HCT116 (cell line): Measurements from ENCODE around the gene METTL24. TPM values are rescaled to one million over a fixed set of nuclear protein-coding genes. Genes with fewer than 3 reads are reported as not detected.

Source experiments
- ATAC-seq: fragments of 200-7000 bp; cut with Tn5 transposase; 2 replicates; pipeline ENCODE4 v1.9.1; 2020; ENCODE audit warnings: mild to moderate bottlenecking, moderate library complexity
- BruUV-seq: library from RNA; stranded (reverse); fragments of 400-500 nt; replicated peaks from 2 replicates; lab custom pipeline; 2021; lab: Mats Ljungman, UMichigan
- CTCF ChIA-PET: fragments of 300-600 bp; sonication (Branson Sonifier 250); formaldehyde crosslinking; loops from one replicate; lab custom pipeline; 2021; ENCODE audit warnings: antibody characterized with exemption; lab: Charles Lee
- POLR2A ChIA-PET: fragments of 300-600, 350-600 bp; sonication (Branson Sonifier 250); formaldehyde crosslinking; loops from one replicate; lab custom pipeline; 2021; ENCODE audit warnings: antibody characterized with exemption; lab: Charles Lee
- RAD21 ChIA-PET, 2 experiments: fragments of 300-600 bp; sonication (Branson Sonifier 250); formaldehyde crosslinking; loops; one replicate each; lab custom pipeline; 2023; ENCODE audit warnings: low total read pairs in 2 of 2; ENCODE audit not compliant: uncharacterized antibody in 2 of 2, unreplicated experiment in 2 of 2, low non-redundant PET in 1 of 2; lab: Charles Lee
- DNase-seq: peaks from one replicate; pipeline ENCODE4 v3.0.0-alpha.2; 2010; ENCODE audit warnings: low read depth, low spot score
- H2AFZ ChIP-seq: fragments of 200-600 bp; shearing (Covaris generic), sonication (generic); 2 replicates; pipeline ENCODE4 v1.6.1; 2017; ENCODE audit warnings: low read depth, mixed run types, mixed read lengths, antibody characterized with exemption, low read length; ENCODE audit not compliant: poor library complexity, severe bottlenecking
- H3K27ac ChIP-seq: 2 replicates; pipeline ENCODE4 v1.5.1; 2012; ENCODE audit warnings: low read depth, low read length
- H3K27me3 ChIP-seq: fragments of 200-600 bp; sonication (generic); 2 replicates; pipeline ENCODE4 v1.6.1; 2016; ENCODE audit warnings: mixed run types, low read length, mixed read lengths; ENCODE audit not compliant: insufficient read depth
- H3K36me3 ChIP-seq, 2 experiments: fragments of 200-500 bp in 1 of 2; fragments of 200-600 bp in 1 of 2; sonication (Bioruptor generic) in 1 of 2; sonication (generic) in 1 of 2; 2 replicates each; pipeline versions ENCODE4 v1.5.1 to v1.6.1; 2014 to 2016; ENCODE audit warnings: low read length in 2 of 2, inconsistent platforms in 1 of 2, mixed read lengths in 1 of 2, mixed run types in 1 of 2; ENCODE audit not compliant: insufficient read depth in 2 of 2, control insufficient read depth in 1 of 2
- H3K4me1 ChIP-seq, 2 experiments: fragments of 200-600 bp in 1 of 2; sonication (generic) in 1 of 2; 2 replicates each; pipeline versions ENCODE4 v1.5.1 to v1.6.1; 2012 to 2017; ENCODE audit warnings: low read length in 2 of 2, inconsistent platforms in 1 of 2, mild to moderate bottlenecking in 1 of 2, mixed read lengths in 1 of 2, mixed run types in 1 of 2, moderate library complexity in 1 of 2; ENCODE audit not compliant: insufficient read depth in 2 of 2, control insufficient read depth in 1 of 2
- H3K4me2 ChIP-seq: fragments of 200-600 bp; sonication (generic); 2 replicates; pipeline ENCODE4 v1.6.1; 2017; ENCODE audit warnings: mixed run types, low read length, mixed read lengths
- H3K4me3 ChIP-seq, 2 experiments: fragments of 200-600 bp in 1 of 2; sonication (generic) in 1 of 2; replicated peaks in 1 of 2; 2 replicates each; pipeline ENCODE4 v1.5.1; 2011 to 2016; ENCODE audit warnings: low read length in 2 of 2, control low read depth in 1 of 2, low read depth in 1 of 2, mild to moderate bottlenecking in 1 of 2, mixed read lengths in 1 of 2, mixed run types in 1 of 2
- H3K79me2 ChIP-seq: fragments of 200-600 bp; sonication (generic); 2 replicates; pipeline ENCODE4 v1.6.1; 2017; ENCODE audit warnings: mild to moderate bottlenecking, mixed run types, low read length, moderate library complexity, mixed read lengths; ENCODE audit not compliant: insufficient read depth
- H3K9ac ChIP-seq: fragments of 200-600 bp; sonication (generic); 2 replicates; pipeline ENCODE4 v1.6.1; 2016; ENCODE audit warnings: low read length, mixed read lengths
- H3K9me2 ChIP-seq: fragments of 200-600 bp; sonication (generic), shearing (Covaris generic); 2 replicates; pipeline ENCODE4 v1.6.1; 2017; ENCODE audit warnings: mixed run types, mild to moderate bottlenecking, moderate library complexity; ENCODE audit not compliant: insufficient read depth
- H3K9me3 ChIP-seq, 2 experiments: fragments of 200-500 bp in 1 of 2; fragments of 200-600 bp in 1 of 2; sonication (Bioruptor generic) in 1 of 2; sonication (generic) in 1 of 2; 2 replicates each; pipeline ENCODE4 v1.6.1; 2014 to 2017; ENCODE audit warnings: low read length in 2 of 2, mixed read lengths in 2 of 2, inconsistent platforms in 1 of 2, low read depth in 1 of 2, mild to moderate bottlenecking in 1 of 2, mixed run types in 1 of 2, moderate library complexity in 1 of 2; ENCODE audit not compliant: control insufficient read depth in 1 of 2, insufficient read depth in 1 of 2
- H4K20me1 ChIP-seq: fragments of 200-600 bp; sonication (generic), shearing (Covaris generic); 2 replicates; pipeline ENCODE4 v1.6.1; 2017; ENCODE audit warnings: mixed run types, mild to moderate bottlenecking, moderate library complexity; ENCODE audit not compliant: insufficient read depth
- CBX3 ChIP-seq: IDR thresholded peaks from 2 replicates; pipeline ENCODE4 v1.6.1; 2012; ENCODE audit warnings: low read depth
- CEBPB ChIP-seq: IDR thresholded peaks from 2 replicates; pipeline ENCODE4 v1.6.1; 2012; ENCODE audit warnings: low read depth
- EGR1 ChIP-seq: IDR thresholded peaks from 2 replicates; pipeline ENCODE4 v1.6.1; 2012; ENCODE audit warnings: low read depth
- ELF1 ChIP-seq: IDR thresholded peaks from 2 replicates; pipeline ENCODE4 v1.6.1; 2012; ENCODE audit warnings: low read depth, borderline replicate concordance
- EZH2 ChIP-seq: fragments of 200-600 bp; sonication (generic); IDR thresholded peaks from 2 replicates; pipeline ENCODE4 v1.6.1; 2017; ENCODE audit warnings: antibody characterized with exemption, mixed run types
- EZH2phosphoT487 ChIP-seq: fragments of 200-600 bp; IDR thresholded peaks from 2 replicates; pipeline ENCODE4 v1.6.1; 2018; ENCODE audit warnings: antibody characterized with exemption, borderline replicate concordance
- FOSL1 ChIP-seq: IDR thresholded peaks from 2 replicates; pipeline ENCODE4 v1.6.1; 2012; ENCODE audit warnings: low read depth
- JUND ChIP-seq: IDR thresholded peaks from 2 replicates; pipeline ENCODE4 v1.6.1; 2012
- POLR2AphosphoS5 ChIP-seq: IDR thresholded peaks from 2 replicates; pipeline ENCODE4 v1.6.1; 2011; ENCODE audit warnings: mild to moderate bottlenecking, low read depth, low read length, moderate library complexity
- SIN3A ChIP-seq: IDR thresholded peaks from 2 replicates; pipeline ENCODE4 v1.6.1; 2012; ENCODE audit warnings: low read depth
- SRF ChIP-seq: IDR thresholded peaks from 2 replicates; pipeline ENCODE4 v1.6.1; 2012; ENCODE audit warnings: low read depth
- TCF7L2 ChIP-seq: IDR thresholded peaks from 2 replicates; pipeline ENCODE4 v1.7.0; 2011; ENCODE audit warnings: borderline replicate concordance, inconsistent platforms; ENCODE audit not compliant: insufficient read depth, insufficient read length; ENCODE audit errors: extremely low read depth
- YY1 ChIP-seq: IDR thresholded peaks from 2 replicates; pipeline ENCODE4 v1.6.1; 2011; ENCODE audit warnings: low read length, low read depth, moderate library complexity, mild to moderate bottlenecking; ENCODE audit not compliant: insufficient replicate concordance; ENCODE audit errors: extremely low read depth
- ZFX ChIP-seq: fragments of 450-650 bp; IDR thresholded peaks from 2 replicates; pipeline ENCODE4 v1.6.1; 2017
- intact Hi-C: fragments of 100-400 bp; cut with micrococcal nuclease; formaldehyde crosslinking; loops from 2 replicates; pipeline ENCODE4 v1.10.0; 2022
- total RNA-seq: library from RNA; stranded (reverse); gene quantifications from one replicate; pipeline ENCODE4 v1.2.1, GENCODE V29; 2021; ENCODE audit not compliant: unreplicated experiment
- TF ChIP-seq, protein P1 (sequence below), 3 experiments: fragments of 200-600 bp in 1 of 3; sonication (generic) in 1 of 3; IDR thresholded peaks in 2 of 3; conservative IDR thresholded peaks in 1 of 3; 2 replicates each; pipeline ENCODE4 v1.5.1; 2012 to 2017; ENCODE audit warnings: low read depth in 2 of 3, low read length in 2 of 3, antibody characterized with exemption in 1 of 3, borderline replicate concordance in 1 of 3, control low read depth in 1 of 3, mild to moderate bottlenecking in 1 of 3, mixed read lengths in 1 of 3, mixed run types in 1 of 3, moderate library complexity in 1 of 3; ENCODE audit not compliant: insufficient read depth in 1 of 3
- TF ChIP-seq, protein P2 (sequence below): IDR thresholded peaks from 2 replicates; pipeline ENCODE4 v1.6.1; 2012; ENCODE audit warnings: low read depth
- TF ChIP-seq, protein P3 (sequence below): IDR thresholded peaks from 2 replicates; pipeline ENCODE4 v1.6.1; 2012

Gene METTL24
- total RNA-seq, 1 experiment from 2014 or later: not detected

DNA sequence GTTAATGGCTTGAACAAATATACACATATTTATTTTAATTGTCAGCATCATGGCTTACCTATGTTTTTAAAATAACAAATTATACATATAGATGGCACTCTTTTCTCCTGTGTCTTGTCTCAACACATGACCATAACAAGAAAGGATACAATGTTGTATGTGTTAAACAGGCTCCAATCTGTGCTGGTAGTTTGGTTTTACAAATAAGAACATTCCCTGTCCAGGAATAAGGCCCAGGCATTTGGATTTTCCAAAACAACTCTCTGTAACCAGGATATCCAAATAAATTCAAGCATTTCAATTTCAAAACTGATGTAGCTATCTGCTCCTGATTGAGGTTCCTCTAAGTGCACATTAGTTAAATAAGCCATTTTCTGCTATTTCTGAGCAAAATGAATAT is 17.1 kb downstream of the METTL24 start:
- BruUV-seq: no TSS peak
- Histone ChIP-seq H3K9me3 (no peaks in the 10 kb centered on the region), H4K20me1 (no peaks in the 10 kb centered on the region), H3K27me3 (no peaks in the 10 kb centered on the region), H3K9ac (no peak overlapping the region), H3K79me2 (no peaks in the 10 kb centered on the region), H3K27ac (no peak overlapping the region), H3K4me2 (no peak overlapping the region), H3K36me3 (no peaks in the 10 kb centered on the region), H3K4me3 (no peak overlapping the region), H2AFZ (no peak overlapping the region), H3K4me1 (no peaks in the 10 kb centered on the region), H3K9me2 (no peaks in the 10 kb centered on the region)
- ATAC-seq: no peak
- DNase-seq: no peak
- ChIA-PET CTCF (interaction anchor here (1.0 to 1.3 kb wide), 3 partner anchors 18 to 301 kb away, joined by 3 to 4 read pairs (median 3); no protein-coding TSS in a partner anchor), RAD21 (no interaction called here), POLR2A (no interaction called here)
- intact Hi-C loops: no loop called here
- no peak for TF ChIP-seq POLR2AphosphoS5
- no peak for TF ChIP-seq EGR1
- TF ChIP-seq EZH2: no peak
- TF ChIP-seq, protein P1, sequence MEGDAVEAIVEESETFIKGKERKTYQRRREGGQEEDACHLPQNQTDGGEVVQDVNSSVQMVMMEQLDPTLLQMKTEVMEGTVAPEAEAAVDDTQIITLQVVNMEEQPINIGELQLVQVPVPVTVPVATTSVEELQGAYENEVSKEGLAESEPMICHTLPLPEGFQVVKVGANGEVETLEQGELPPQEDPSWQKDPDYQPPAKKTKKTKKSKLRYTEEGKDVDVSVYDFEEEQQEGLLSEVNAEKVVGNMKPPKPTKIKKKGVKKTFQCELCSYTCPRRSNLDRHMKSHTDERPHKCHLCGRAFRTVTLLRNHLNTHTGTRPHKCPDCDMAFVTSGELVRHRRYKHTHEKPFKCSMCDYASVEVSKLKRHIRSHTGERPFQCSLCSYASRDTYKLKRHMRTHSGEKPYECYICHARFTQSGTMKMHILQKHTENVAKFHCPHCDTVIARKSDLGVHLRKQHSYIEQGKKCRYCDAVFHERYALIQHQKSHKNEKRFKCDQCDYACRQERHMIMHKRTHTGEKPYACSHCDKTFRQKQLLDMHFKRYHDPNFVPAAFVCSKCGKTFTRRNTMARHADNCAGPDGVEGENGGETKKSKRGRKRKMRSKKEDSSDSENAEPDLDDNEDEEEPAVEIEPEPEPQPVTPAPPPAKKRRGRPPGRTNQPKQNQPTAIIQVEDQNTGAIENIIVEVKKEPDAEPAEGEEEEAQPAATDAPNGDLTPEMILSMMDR (IDR thresholded peaks at IDR 0.05 in 2 of 3, conservative IDR thresholded peaks at IDR 0.05 in 1 of 3; ENCODE audit: borderline replicate concordance in 1 of 3, insufficient read depth in 1 of 3, low read depth in 2 of 3, low read length in 2 of 3): no peak
- no peak for TF ChIP-seq EZH2phosphoT487
- TF ChIP-seq, protein P2, sequence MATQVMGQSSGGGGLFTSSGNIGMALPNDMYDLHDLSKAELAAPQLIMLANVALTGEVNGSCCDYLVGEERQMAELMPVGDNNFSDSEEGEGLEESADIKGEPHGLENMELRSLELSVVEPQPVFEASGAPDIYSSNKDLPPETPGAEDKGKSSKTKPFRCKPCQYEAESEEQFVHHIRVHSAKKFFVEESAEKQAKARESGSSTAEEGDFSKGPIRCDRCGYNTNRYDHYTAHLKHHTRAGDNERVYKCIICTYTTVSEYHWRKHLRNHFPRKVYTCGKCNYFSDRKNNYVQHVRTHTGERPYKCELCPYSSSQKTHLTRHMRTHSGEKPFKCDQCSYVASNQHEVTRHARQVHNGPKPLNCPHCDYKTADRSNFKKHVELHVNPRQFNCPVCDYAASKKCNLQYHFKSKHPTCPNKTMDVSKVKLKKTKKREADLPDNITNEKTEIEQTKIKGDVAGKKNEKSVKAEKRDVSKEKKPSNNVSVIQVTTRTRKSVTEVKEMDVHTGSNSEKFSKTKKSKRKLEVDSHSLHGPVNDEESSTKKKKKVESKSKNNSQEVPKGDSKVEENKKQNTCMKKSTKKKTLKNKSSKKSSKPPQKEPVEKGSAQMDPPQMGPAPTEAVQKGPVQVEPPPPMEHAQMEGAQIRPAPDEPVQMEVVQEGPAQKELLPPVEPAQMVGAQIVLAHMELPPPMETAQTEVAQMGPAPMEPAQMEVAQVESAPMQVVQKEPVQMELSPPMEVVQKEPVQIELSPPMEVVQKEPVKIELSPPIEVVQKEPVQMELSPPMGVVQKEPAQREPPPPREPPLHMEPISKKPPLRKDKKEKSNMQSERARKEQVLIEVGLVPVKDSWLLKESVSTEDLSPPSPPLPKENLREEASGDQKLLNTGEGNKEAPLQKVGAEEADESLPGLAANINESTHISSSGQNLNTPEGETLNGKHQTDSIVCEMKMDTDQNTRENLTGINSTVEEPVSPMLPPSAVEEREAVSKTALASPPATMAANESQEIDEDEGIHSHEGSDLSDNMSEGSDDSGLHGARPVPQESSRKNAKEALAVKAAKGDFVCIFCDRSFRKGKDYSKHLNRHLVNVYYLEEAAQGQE: no peak
- TF ChIP-seq, protein P3, sequence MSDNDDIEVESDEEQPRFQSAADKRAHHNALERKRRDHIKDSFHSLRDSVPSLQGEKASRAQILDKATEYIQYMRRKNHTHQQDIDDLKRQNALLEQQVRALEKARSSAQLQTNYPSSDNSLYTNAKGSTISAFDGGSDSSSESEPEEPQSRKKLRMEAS: no peak
- no peak for TF ChIP-seq TCF7L2
- no peak for TF ChIP-seq FOSL1
- no peak for TF ChIP-seq JUND
- TF ChIP-seq YY1: no peak
- no peak for TF ChIP-seq CEBPB
- TF ChIP-seq CBX3: no peak
- TF ChIP-seq ZFX: no peak
- no peak for TF ChIP-seq ELF1
- TF ChIP-seq SRF: no peak
- TF ChIP-seq SIN3A: no peak
- TF ChIP-seq, all 23 proteins: peak for 0
